PC-3 (cell line): ENCODE measurements around the gene SYDE1. TPM values are rescaled to one million over a fixed set of nuclear protein-coding genes. Genes with fewer than 3 reads are reported as not detected.
A peak's percentile ranks its signal among the peaks of the same experiment; 100 is the strongest.

ENCODE experiments used
- ATAC-seq: fragments of 200-7000 bp; cut with Tn5 transposase; 2 replicates; pipeline ENCODE4 v1.9.1; 2020; ENCODE audit warnings: mild to moderate bottlenecking, moderate library complexity
- BruUV-seq: library from RNA; stranded (reverse); fragments of 400-500 nt; replicated peaks from 2 replicates; lab custom pipeline; 2021; lab: Mats Ljungman, UMichigan
- CTCF ChIA-PET: fragments of 300-600 bp; sonication (Branson Sonifier 250); formaldehyde crosslinking; loops from one replicate; lab custom pipeline; 2022; ENCODE audit warnings: antibody characterized with exemption; lab: Charles Lee
- POLR2A ChIA-PET: fragments of 300-600 bp; sonication (Branson Sonifier 250); formaldehyde crosslinking; loops from one replicate; lab custom pipeline; 2022; ENCODE audit warnings: antibody characterized with exemption; ENCODE audit not compliant: unreplicated experiment; lab: Charles Lee
- DNase-seq: peaks from one replicate; pipeline ENCODE4 v3.0.0-alpha.2; 2015
- H2AFZ ChIP-seq: fragments of 300-600 bp; sonication (generic); 2 replicates; pipeline ENCODE4 v1.6.0; 2016; ENCODE audit warnings: antibody characterized with exemption, low read length
- H3F3A ChIP-seq: fragments of 300-600 bp; sonication (generic); one replicate; pipeline ENCODE4 v1.6.0; 2017; ENCODE audit warnings: antibody characterized with exemption, low read length, control low read depth, mild to moderate bottlenecking; ENCODE audit not compliant: unreplicated experiment
- H3K27ac ChIP-seq: fragments of 300-600 bp; sonication (generic); 2 replicates; pipeline ENCODE4 v1.5.1; 2016; ENCODE audit warnings: mild to moderate bottlenecking, low read length
- H3K27me3 ChIP-seq: fragments of 300-600 bp; sonication (generic); 2 replicates; pipeline ENCODE4 v1.6.1; 2016; ENCODE audit warnings: low read length, mixed read lengths
- H3K36me3 ChIP-seq: fragments of 300-600 bp; sonication (generic); 2 replicates; pipeline ENCODE4 v1.6.1; 2016; ENCODE audit warnings: low read depth, mixed run types, low read length, mixed read lengths
- H3K4me1 ChIP-seq: fragments of 300-600 bp; sonication (generic); 2 replicates; pipeline ENCODE4 v1.5.1; 2016; ENCODE audit warnings: low read length; ENCODE audit not compliant: insufficient read depth
- H3K4me2 ChIP-seq: fragments of 300-600 bp; sonication (generic); 2 replicates; pipeline ENCODE4 v1.6.0; 2016; ENCODE audit warnings: low read length
- H3K4me3 ChIP-seq: fragments of 300-600 bp; sonication (generic); 2 replicates; pipeline ENCODE4 v1.5.1; 2016; ENCODE audit warnings: mild to moderate bottlenecking, low read length, mixed read lengths
- H3K79me2 ChIP-seq: fragments of 300-600 bp; sonication (generic); 2 replicates; pipeline ENCODE4 v1.6.1; 2017; ENCODE audit warnings: low read length, mixed read lengths
- H3K9ac ChIP-seq: fragments of 300-600 bp; sonication (generic); 2 replicates; pipeline ENCODE4 v1.6.0; 2016; ENCODE audit warnings: mild to moderate bottlenecking, low read length
- H3K9me2 ChIP-seq: fragments of 300-600 bp; sonication (generic); replicated peaks from 2 replicates; pipeline ENCODE4 v1.6.1; 2016; ENCODE audit warnings: mixed run types, low read length, mixed read lengths
- H3K9me3 ChIP-seq: fragments of 300-600 bp; sonication (generic); 2 replicates; pipeline ENCODE4 v1.6.1; 2016; ENCODE audit warnings: low read length, mixed read lengths
- H4K20me1 ChIP-seq: fragments of 300-600 bp; sonication (generic); 2 replicates; pipeline ENCODE4 v1.6.1; 2016; ENCODE audit warnings: low read length, mixed read lengths
- CTCF ChIP-seq: fragments of 300-600 bp; sonication (generic); conservative IDR thresholded peaks from 2 replicates; pipeline ENCODE4 v1.5.1; 2017; ENCODE audit warnings: antibody characterized with exemption, low read depth, mild to moderate bottlenecking, low read length
- EZH2 ChIP-seq: fragments of 300-600 bp; sonication (generic); IDR thresholded peaks from one replicate; pipeline ENCODE4 v1.6.1; 2017; ENCODE audit warnings: antibody characterized with exemption, mild to moderate bottlenecking, low read length; ENCODE audit not compliant: unreplicated experiment
- EZH2phosphoT487 ChIP-seq: fragments of 300-600 bp; sonication (generic); IDR thresholded peaks from 2 replicates; pipeline ENCODE4 v1.6.1; 2018; ENCODE audit warnings: mild to moderate bottlenecking, antibody characterized with exemption, low read length, borderline replicate concordance
- intact Hi-C: fragments of 100-400 bp; cut with micrococcal nuclease; formaldehyde crosslinking; loops from 2 replicates; pipeline ENCODE4 v1.9.0; 2023
- total RNA-seq: library from RNA; depleted of rRNA; stranded (reverse); fragments of >200 nt; gene quantifications from 2 replicates; pipeline ENCODE4 v1.2.3, GENCODE V29; 2014

SYDE1 gene
- total RNA-seq, 1 experiment from 2014 or later, result 13.8 TPM

GRCh38 chr19:15137777-15138176, 30.6 kb downstream of the SYDE1 start:
- TF ChIP-seq CTCF (no peak), EZH2phosphoT487 (no peak), EZH2 (no peak)
- Histone ChIP-seq H3K9me2 (no peaks in the 10 kb centered on the region), H4K20me1 (no peaks in the 10 kb centered on the region), H3K4me3 (no peak overlapping the region), H3K4me1 (peaks cover 25% of the 10 kb centered on the region), H3K27ac (no peak overlapping the region), H3K27me3 (no peaks in the 10 kb centered on the region), H3K36me3 (no peaks in the 10 kb centered on the region), H3F3A (no peaks in the 10 kb centered on the region), H3K4me2 (no peak overlapping the region), H3K9me3 (no peaks in the 10 kb centered on the region), H3K79me2 (no peaks in the 10 kb centered on the region), H2AFZ (no peak overlapping the region), H3K9ac (no peak overlapping the region)
- intact Hi-C loops, result no loop called here
- CTCF ChIA-PET, result interaction anchor here (0.6 kb wide), 1 partner anchor 45 kb away, joined by 3 read pairs; no protein-coding TSS in a partner anchor
- DNase-seq, result no peak
- no peak for ATAC-seq
- POLR2A ChIA-PET, result interaction anchor here (0.6 kb wide), 1 partner anchor 282 kb away, joined by 3 read pairs; no protein-coding TSS in a partner anchor
- no TSS peak for BruUV-seq

- ATAC-seq (peak; percentile 66), DNase-seq (peak; percentile 57)
- CTCF ChIA-PET, result interaction anchor here (0.6 kb wide), 1 partner anchor 45 kb away, joined by 3 read pairs; no protein-coding TSS in a partner anchor
- intact Hi-C loops, result no loop called here
- Histone ChIP-seq H3K9me3 (no peaks in the 10 kb centered on the region), H3K36me3 (no peaks in the 10 kb centered on the region), H3K27me3 (no peaks in the 10 kb centered on the region), H3K79me2 (no peaks in the 10 kb centered on the region), H2AFZ (no peak overlapping the region), H3K9me2 (no peaks in the 10 kb centered on the region), H3K9ac (no peak overlapping the region), H3K27ac (no peak overlapping the region), H3K4me3 (no peak overlapping the region), H3K4me2 (peak overlapping the region; percentile 20; the same call in 1 of the 2 replicates), H3K4me1 (peaks cover 25% of the 10 kb centered on the region), H3F3A (no peaks in the 10 kb centered on the region), H4K20me1 (no peaks in the 10 kb centered on the region)
- POLR2A ChIA-PET, result interaction anchor here (0.6 kb wide), 1 partner anchor 281 kb away, joined by 3 read pairs; no protein-coding TSS in a partner anchor
- TF ChIP-seq CTCF (no peak), EZH2phosphoT487 (no peak), EZH2 (no peak)
- no TSS peak for BruUV-seq
These were observed 31.2 kb downstream of the SYDE1 start for GRCh38 chr19:15138427-15138826.

- BruUV-seq, result no TSS peak
- H3K9ac ChIP-seq, result no peak overlapping the region
These were observed 33.9 kb downstream of the SYDE1 start for GRCh38 chr19:15141143-15141542.

More at GRCh38 chr19:15141143-15141542, 33.9 kb downstream of the SYDE1 start:
- Histone ChIP-seq H3K9me2 (no peaks in the 10 kb centered on the region), H4K20me1 (no peaks in the 10 kb centered on the region), H3K4me1 (peaks cover 20% of the 10 kb centered on the region), H3K4me2 (no peak overlapping the region), H3K9me3 (0 out of 2 replicates have a peak, but pooled peaks cover 6% of the 10 kb centered on the region), H3K4me3 (no peak overlapping the region), H3K79me2 (no peaks in the 10 kb centered on the region), H2AFZ (no peak overlapping the region), H3K27me3 (no peaks in the 10 kb centered on the region), H3F3A (no peaks in the 10 kb centered on the region), H3K36me3 (no peaks in the 10 kb centered on the region), H3K27ac (no peak overlapping the region)
- ATAC-seq, result no peak
- TF ChIP-seq EZH2 (no peak), EZH2phosphoT487 (no peak), CTCF (no peak)
- DNase-seq, result no peak
- ChIA-PET POLR2A (no interaction called here), CTCF (no interaction called here)
- intact Hi-C loops, result no loop called here
